ENCODE data around the gene RSPRY1.

RSPRY1 gene

GRCh38 chr16:57216968-57217367, 30.8 kb downstream of the RSPRY1 start:
- DNase-seq (ENCODE audit: extremely low read depth in 1 of 2, low read depth in 1 of 2) = no peak

DNA sequence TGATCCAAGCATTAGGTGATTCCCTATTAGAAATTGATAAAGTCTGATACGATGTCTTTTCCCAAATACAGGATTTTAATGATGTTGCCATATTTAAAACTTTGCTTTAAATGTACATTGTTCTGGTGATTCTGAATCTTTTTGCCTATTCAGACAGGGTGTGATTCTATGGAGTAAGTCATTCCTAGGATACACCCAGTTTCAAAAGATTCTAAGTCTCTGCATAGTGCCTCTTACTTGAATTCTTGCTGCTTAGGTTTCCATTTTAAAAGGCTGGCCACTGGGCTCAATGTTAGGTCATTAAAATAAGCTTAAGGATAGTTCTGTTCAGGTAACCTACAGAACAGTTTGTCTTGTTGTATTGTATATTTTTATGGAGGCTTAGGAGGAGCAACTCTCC, 36.9 kb downstream of the RSPRY1 start:
- no peak for DNase-seq (ENCODE audit: extremely low read depth in 1 of 2, low read depth in 1 of 2)

DNA sequence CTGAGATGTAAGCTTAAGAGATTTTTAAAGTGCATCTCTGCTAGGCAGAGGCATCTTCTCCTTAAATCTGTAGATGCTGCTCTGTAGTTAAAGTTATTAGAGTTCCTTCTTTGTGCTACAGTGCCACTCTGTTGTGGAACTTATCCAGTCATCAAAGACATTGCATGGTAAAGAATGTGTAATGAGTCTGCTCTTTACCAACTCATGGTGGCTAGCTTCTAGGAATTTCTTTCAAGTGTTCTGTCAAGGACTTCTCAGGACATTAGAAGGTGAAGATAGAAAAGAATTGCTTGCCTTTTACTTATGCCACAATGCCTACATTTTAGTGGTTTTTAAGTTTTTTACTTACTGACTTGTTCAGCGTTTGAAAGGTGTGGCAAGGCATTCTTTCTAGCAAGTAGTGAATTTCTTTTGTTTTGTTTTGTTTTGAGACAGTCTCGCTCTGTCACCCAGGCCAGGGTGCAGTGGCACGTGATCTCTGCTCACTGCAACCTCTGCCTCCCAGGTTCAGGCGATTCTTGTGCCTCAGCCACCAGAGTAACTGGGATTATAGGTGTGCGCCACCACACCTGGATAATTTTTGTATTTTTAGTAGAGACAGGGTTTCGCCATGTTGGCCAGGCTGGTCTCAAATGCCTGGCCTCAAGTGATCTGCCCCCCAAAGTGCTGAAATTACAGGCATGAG, 38.7 kb downstream of the RSPRY1 start:
- DNase-seq (ENCODE audit: extremely low read depth in 1 of 2, low read depth in 1 of 2) = no peak

- DNase-seq (ENCODE audit: extremely low read depth in 1 of 2, low read depth in 1 of 2) = no peak
These were observed 39.8 kb downstream of the RSPRY1 start for GRCh38 chr16:57225978-57226377.

- DNase-seq (ENCODE audit: extremely low read depth in 1 of 2, low read depth in 1 of 2) = no peak
These were observed 40.8 kb downstream of the RSPRY1 start for GRCh38 chr16:57226701-57227621.

DNA sequence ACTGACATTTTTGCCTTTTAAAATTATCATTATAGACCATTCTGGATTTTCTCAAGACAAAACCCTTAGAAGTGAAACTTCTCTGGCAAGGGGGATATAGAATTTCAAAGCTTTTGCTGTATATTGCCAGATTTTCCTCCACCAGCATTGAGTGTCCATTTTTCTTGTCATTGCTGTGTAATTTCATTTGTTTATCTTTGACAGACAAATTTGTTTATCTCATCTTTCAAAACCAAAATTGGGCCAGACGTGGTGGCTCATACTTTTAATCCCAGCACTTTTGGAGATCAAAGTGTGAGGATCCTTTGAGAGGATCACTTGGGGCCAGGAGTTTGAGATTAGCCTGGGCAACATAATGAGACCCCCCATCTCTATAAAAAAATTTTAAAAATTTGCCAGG, 43.0 kb downstream of the RSPRY1 start:
- no peak for DNase-seq (ENCODE audit: extremely low read depth in 1 of 2, low read depth in 1 of 2)

DNA sequence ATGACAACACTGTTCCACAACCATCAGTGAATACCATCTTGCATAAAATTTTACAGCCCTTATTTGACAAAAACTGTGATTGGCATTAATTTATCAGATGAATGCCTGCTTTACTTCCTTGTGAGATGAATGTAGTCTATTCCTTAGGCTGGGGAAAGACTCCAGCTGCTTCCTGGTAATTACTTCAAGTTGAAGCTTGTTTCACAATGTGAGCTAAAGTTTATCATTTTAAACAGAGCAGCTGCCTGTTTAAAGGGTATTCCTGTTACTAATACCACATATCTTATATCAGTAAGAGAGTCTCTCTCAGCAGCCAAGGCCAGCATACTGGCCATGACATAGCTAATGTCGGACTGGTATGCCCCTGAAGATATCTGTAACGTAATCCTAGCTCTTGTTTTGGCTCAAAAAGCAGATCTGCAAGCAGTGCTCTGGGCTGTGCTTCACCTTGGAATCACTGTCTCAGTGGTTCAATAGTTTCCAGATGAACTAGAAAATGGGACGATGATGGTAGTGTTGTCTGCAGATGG, 45.8 kb downstream of the RSPRY1 start:
- no peak for DNase-seq (ENCODE audit: extremely low read depth in 1 of 2, low read depth in 1 of 2)

- DNase-seq (ENCODE audit: extremely low read depth in 1 of 2, low read depth in 1 of 2) = no peak
These were observed 48.0 kb downstream of the RSPRY1 start for GRCh38 chr16:57233944-57234706.

- DNase-seq (ENCODE audit: extremely low read depth in 1 of 2, low read depth in 1 of 2) = no peak
These were observed 48.6 kb downstream of the RSPRY1 start for GRCh38 chr16:57234707-57235092.

DNA sequence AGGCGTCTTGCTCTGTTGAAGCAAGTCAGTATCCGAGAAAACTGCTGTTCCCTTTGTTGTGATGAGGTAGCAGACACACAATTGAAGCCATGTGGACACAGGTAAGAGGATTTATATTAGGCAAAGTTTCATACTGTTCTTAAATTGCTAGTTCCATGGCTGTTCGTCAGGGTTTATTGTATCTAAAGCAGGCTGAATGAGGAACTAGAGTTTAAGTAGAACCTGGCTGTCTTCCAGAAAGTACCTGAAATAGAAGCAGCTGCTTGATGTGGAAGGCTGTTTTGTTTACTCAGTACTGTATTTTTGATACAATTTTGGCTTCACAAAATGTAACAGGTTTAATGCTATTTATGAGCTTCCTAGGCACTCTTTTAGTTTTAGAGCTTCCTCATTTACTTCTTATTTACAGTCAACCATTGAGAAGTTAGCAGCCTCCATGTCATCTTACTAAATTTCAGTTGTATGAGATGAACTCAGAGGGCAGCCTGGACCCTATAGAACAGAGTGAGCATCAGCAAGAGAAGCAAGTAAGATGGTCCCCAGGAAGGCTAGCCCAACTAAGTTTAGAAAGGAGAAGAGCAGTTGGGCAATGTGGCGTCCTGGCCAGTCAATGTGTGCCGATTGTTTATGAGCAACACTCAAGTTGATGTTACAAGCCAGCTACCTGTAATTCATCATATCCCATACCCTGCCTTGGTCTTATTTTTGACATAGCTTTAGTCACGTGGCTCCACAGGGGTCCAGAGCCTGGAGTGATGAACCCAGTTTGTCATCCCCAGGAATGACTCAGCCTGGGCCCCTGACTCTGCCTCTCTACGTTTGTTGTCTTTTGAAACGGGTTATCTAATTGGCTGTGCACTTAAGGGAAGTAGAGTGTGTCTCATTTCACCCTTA, 49.2 kb downstream of the RSPRY1 start:
- DNase-seq (ENCODE audit: extremely low read depth in 1 of 2, low read depth in 1 of 2) = peak in 1 of 2 donors; percentile 58

DNA sequence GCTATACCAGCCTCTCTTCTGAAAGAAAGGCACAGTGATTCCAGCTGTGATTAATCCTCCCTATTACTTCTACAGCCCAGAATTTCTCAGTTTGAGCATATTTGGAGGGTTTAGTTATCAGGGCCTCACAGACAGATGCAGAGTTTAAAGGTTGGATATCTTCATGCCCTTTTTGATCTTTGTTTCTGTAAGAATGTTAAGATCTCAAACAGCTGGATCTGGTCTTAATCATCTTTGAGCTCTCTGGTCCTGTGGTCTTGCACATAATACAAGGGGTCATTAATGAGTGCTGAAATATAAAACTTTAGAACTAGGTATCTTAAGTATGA, 49.9 kb downstream of the RSPRY1 start:
- no peak for DNase-seq (ENCODE audit: extremely low read depth in 1 of 2, low read depth in 1 of 2)

DNA sequence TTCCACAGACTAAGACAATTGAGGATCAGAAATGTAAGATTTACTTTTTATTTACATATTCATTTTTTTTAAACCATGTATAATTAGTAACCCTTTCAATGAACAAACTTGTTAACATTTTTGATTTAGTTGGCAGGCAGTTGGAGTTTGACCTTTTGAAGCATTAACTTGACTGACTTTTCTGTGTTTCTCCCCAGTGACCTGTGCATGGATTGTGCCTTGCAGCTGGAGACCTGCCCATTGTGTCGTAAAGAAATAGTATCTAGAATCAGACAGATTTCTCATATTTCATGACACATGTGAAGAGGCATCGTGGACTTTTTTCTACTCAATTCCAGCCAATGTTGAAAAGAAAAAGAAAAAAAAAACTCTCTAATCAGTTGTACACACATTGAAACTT, 52.6 kb downstream of the RSPRY1 start:
- DNase-seq (ENCODE audit: extremely low read depth in 1 of 2, low read depth in 1 of 2) = no peak

DNA sequence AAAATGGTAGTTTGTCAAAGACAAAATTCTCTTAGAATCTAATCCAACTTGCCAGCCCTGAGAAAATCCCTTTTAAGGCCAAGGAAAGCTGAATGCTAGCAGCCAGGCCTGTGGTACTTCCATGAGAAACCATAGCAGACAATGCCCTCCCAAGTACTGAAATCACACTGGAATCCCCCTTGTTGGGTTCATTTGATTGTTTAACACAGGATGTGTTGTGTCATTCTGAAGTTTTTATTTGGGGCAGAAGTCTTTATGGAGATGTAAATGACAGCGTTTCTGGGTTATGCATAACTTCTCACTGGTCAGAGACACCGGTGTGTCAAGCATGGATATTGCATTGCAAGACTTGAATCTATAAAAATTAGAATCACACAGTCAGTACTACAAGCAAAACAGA, 53.0 kb downstream of the RSPRY1 start:
- no peak for DNase-seq (ENCODE audit: extremely low read depth in 1 of 2, low read depth in 1 of 2)

DNA sequence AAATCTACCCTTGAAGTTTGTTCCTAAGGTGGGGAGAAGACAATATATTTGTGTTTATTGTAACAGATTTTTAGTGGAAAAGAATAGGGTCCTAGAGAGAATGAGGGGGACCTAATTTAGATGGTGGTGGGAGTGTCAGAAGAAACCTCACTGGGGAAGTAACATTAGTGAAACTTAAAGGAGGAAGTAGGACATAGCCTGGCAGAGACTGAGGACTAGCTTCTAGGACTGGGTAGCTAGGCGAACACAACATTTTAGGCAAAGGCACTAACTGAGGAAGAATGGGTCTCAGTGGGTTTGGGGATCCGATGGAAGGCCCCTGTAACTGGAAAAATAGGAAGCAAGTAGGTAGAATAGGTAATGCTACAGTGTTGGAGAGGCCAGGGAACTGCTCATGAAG, 54.7 kb downstream of the RSPRY1 start:
- DNase-seq (ENCODE audit: extremely low read depth in 1 of 2, low read depth in 1 of 2) = no peak

- no peak for DNase-seq (ENCODE audit: extremely low read depth in 1 of 2, low read depth in 1 of 2)
These were observed 56.5 kb downstream of the RSPRY1 start for GRCh38 chr16:57242650-57243049.

DNA sequence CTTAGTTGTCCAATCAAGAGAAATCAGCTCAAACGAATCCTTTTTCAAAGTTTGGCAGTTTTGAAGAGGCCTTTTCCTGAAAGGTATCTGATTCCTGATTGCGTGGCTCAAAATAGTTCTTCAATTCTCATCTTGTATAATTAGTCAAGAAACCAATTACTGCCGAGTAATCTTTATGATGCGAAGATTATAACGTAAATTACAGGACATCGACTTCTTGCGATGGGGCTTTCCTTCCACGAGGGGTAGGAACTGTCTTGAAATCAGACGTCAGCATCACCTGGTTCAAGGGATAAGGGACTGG, 58.3 kb downstream of the RSPRY1 start:
- DNase-seq (ENCODE audit: extremely low read depth in 1 of 2, low read depth in 1 of 2) = no peak

DNA sequence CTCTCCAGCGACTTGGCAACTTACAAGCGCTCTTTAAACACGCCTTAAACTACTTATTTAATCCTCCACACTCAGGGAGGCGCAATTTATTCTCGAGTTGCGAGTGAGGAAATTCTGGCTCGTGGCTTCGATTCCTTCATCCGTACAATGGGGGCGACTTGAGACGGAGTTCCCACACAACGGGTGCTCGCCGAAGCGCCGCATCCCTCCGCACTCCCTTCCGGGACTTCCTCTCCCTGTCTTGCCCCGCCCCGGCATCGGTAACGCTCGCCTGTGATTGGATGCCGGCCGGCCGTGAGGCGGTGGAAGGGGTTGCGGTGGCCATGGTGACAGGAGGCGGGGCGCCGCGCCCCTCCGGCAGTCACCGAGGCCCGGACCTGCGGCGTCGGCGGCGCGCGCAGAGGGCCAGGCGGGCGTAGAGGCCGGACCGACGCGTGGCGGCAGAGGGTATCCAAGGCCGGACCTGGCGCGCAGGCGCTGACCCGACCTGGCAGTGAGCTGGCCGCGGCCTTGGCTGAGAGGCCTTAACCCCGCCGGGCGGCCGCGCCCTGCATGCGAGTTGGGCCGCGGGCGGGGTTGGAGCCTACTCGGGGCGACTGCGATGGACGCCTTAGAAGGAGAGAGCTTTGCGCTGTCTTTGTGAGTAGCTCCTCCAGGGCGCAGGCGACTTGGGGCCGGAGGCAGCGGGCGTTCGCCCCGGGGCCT, 58.8 kb downstream of the RSPRY1 start, which contains the start of gene ARL2BP:
Gene ARL2BP, plus strand, starts transcription at position 493 of the 705 bp plus-strand sequence. Its CDS starts 109 bp downstream, at position 602.
- DNase-seq (ENCODE audit: extremely low read depth in 1 of 2, low read depth in 1 of 2) = peak; percentile 94 to 96

DNA sequence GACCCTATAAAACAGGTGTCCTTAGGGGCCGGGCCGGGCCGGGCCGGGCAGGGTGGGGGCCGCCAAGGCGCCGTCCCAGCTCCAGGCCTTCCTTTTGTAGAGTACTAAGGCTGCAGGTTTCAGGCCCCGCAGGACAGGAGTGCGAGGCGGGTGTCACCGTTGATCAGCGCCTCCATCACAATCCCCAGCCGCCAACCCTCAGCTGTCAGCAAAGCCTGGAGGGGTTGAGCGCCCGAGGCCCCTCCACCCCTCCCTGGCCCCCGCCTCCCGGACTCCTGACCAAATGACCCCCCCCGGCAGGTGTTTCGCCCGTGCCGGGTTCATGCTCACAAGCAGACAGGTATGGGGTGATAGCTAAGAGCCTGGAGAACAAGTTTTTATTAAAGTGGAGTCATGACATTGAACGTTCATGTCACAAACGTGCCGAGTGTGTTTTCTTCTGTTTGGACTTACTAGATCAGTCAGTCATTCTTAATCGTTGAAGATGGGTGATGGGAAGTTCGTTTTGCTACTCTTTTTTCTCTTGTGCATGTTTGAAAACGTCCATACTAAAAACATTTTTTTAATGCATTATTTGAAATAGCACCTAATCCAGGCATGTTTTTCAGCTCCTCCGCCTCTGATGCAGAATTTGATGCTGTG, 59.5 kb downstream of the RSPRY1 start:
- no peak for DNase-seq (ENCODE audit: extremely low read depth in 1 of 2, low read depth in 1 of 2)

- no peak for DNase-seq (ENCODE audit: extremely low read depth in 1 of 2, low read depth in 1 of 2)
These were observed 65.2 kb downstream of the RSPRY1 start for GRCh38 chr16:57251352-57251751.
